Central memory CD4-positive, alpha-beta T cell (primary cell): ENCODE results near the gene IRAK2.
"Not testable (repeated sequence)": the region's sequence is repeated elsewhere in the genome, so short reads cannot be mapped to it uniquely, and the experiment has no call there.

Experiments used
- DNase-seq: peaks from one replicate; pipeline ENCODE4 v3.0.0; 2022

IRAK2 gene

DNA sequence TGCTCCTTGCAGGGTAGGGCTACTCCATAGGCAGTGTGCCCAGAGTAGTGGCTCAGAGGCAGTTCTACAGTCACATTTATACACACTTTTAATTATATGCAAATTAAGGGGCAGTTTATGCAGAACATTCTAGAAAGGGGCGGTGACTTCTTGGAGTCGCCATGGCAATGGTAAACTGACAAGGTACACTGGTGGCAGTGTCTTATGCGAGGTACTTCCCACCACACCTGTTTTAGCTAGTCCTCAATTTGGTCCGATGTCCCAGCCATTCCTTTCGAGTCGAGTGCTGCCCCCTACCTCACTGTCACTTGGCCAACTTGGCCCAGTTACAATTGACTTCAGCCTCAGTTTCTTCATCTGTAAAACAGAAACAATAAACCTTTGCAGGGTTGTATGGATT, 3.8 kb upstream of the IRAK2 start:
- DNase-seq: no peak

GRCh38 chr3:10162185-10162584, 2.5 kb upstream of the IRAK2 start:
- no peak for DNase-seq

- not testable (repeated sequence) for DNase-seq
Observed at GRCh38 chr3:10164201-10164545, 546 bp upstream of the IRAK2 start.

GRCh38 chr3:10166213-10166604, 1.5 kb downstream of the IRAK2 start:
- no peak for DNase-seq

DNA sequence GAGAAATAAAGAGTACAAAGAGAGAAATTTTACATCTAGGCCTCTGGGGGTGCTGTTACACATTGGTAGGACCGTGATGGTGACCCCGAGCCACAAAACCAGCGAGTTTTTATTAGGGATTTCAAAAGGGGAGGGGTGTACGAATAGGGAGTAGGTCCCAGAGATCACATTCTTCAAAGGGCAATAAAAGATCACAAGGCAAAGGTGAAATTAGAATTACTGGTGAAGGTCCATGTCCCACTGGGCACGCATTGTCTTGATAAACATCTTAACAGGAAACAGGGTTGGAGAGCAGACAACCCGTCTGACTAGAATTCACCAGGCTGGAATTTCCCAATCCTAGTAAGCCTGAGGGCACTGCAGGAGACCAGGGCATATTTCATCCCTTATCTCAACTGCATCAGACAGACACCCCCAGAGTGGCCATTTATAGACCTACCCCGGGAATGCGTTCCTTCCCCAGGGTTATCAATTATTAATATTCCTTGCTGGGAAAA, 4.3 kb downstream of the IRAK2 start:
- DNase-seq: no peak

GRCh38 chr3:10170915-10171478, 6.3 kb downstream of the IRAK2 start:
- DNase-seq: no peak

- DNase-seq: no peak
Observed at GRCh38 chr3:10173095-10173925, 8.6 kb downstream of the IRAK2 start.

GRCh38 chr3:10173926-10174435, 9.3 kb downstream of the IRAK2 start:
- no peak for DNase-seq

DNA sequence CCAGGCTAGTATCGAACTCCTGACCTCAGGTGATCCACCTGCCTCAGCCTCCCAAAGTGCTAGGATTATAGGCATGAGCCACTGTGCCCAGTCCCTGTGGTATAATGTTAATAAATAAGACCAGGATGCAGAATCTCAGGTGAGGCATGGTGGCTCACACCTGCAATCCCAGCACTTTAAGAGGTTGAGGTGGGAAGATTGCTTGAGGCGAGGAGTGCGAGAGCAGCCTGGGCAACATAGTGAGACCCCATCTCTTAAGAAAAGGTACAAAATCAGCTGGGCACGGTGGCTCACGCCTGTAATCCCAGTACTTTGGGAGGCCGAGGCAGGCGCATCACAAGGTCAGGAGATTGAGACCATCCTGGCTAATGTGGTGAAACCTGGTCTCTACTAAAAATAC, 10.6 kb downstream of the IRAK2 start:
- not testable (repeated sequence) for DNase-seq

- not testable (repeated sequence) for DNase-seq
Observed at GRCh38 chr3:10176150-10176549, 11.4 kb downstream of the IRAK2 start.

DNA sequence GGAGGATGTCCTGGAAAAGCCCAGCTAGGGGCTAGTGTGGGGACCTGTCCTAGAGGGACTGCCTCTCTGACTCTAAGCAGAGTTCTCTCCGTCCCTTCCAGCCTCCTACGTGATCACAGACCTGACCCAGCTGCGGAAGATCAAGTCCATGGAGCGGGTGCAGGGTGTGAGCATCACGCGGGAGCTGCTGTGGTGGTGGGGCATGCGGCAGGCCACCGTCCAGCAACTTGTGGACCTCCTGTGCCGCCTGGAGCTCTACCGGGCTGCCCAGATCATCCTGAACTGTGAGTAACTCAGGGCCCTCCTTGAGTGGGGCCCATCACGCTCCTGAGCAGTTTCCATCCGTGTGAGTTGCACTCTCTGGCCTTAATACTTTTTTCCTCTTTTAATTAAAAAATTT, 13.0 kb downstream of the IRAK2 start:
- DNase-seq: no peak

GRCh38 chr3:10178892-10179291, 14.2 kb downstream of the IRAK2 start:
- no peak for DNase-seq

- no peak for DNase-seq
Observed at GRCh38 chr3:10180289-10180688, 15.6 kb downstream of the IRAK2 start.

- DNase-seq: no peak
Observed at GRCh38 chr3:10180738-10181295, 16.1 kb downstream of the IRAK2 start.

DNA sequence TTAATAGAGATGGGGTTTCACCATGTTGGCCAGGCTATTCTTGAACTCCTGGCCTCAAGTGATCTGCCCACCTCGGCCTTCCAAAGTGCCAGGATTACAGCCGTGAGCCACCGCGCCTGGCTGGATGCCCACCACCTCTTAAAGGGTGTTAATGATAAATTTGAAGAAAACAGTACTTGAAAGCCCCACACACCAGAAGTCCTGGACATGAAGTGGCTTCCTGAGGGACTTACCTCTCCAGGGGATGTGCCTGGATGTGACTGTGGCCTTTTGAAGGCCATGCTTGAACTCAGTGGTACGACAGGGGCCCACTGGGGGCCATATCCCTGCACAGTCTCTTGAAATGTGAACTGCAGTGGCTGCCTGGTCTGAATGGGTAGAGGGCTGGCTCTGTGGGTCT, 18.2 kb downstream of the IRAK2 start:
- no peak for DNase-seq

GRCh38 chr3:10184250-10184649, 19.5 kb downstream of the IRAK2 start:
- no peak for DNase-seq

GRCh38 chr3:10185804-10186762, 21.4 kb downstream of the IRAK2 start:
- DNase-seq: peak; percentile 51

DNA sequence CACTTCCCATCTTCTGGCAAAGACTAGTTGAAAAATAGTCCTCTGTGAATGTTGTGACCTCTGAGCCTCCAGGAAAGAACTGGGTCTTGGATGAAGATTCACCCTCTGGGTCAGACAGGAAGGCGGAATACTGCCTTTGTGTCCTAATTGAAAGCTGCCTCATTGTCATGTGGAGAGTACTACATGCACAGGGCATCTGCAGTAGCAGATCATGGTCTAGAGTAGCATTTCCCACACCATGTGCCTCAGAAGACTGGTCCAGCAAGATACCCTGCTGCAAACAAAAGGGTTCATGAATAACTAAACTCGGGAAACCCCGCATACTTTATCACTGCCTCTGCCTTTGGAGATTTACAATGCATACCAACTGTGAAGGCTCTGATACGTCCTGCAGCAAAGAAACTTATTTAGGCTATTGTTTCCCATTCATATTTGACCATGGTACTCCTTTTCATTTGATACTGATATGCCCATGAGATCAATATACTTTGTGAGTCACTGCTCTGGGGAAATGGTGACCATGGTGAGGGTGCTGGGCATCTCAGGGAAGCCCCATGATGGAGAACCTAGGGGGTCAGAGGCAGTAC, 22.7 kb downstream of the IRAK2 start:
- no peak for DNase-seq

DNA sequence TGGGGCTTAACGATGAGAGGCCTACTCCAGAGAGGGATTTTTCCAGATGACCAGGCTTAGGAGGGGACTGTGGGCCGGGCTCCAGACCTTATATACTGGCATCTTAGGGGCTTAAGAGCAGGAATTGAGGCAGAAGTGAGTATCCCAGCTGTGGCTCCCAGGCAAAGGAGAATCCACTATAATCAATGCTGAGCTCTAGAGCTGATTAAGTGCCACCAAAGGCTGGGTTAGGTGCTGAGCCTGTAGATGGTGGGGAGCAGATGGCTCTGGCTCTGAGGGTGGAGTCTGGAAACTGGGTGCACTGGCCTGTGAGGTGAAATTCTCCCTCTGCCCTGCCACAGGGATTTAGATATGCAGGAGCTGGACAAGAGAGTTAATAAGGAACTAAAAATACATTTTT, 23.2 kb downstream of the IRAK2 start:
- DNase-seq: no peak

DNA sequence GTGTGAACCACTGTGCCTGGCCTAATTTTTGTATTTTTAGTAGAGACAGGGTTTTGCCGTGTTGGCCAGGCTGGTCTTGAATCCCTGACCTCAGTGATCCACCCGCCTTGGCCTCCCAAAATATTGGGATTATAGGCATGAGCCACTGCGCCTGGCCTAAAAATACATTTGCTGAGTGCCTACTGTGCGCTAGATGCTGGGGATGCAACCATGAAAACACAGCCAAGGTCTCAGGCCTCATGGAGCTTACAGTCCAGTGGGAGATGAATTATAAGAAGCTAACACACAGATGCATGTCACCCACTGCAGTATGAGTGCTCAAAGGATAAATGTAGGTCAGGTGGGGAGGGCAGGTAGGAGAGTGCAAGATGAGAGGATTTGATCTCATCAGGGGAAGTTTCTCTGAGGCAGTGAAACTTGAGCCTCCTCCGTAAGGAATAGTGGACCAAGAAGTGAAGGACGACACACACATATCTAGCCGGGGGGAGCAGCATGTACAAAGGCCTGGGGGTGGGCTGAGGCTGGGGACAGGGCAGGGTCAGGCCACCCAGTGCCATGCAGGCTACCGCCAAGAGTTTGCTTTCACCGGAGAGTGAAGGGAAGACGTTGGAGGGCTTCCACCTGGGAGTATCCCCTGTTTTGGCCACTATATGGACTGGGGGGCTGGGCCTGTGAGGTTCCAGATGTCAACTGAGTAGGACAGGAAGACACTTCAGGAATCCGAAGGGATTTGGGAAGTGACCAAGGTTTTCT, 24.3 kb downstream of the IRAK2 start:
- no peak for DNase-seq

DNA sequence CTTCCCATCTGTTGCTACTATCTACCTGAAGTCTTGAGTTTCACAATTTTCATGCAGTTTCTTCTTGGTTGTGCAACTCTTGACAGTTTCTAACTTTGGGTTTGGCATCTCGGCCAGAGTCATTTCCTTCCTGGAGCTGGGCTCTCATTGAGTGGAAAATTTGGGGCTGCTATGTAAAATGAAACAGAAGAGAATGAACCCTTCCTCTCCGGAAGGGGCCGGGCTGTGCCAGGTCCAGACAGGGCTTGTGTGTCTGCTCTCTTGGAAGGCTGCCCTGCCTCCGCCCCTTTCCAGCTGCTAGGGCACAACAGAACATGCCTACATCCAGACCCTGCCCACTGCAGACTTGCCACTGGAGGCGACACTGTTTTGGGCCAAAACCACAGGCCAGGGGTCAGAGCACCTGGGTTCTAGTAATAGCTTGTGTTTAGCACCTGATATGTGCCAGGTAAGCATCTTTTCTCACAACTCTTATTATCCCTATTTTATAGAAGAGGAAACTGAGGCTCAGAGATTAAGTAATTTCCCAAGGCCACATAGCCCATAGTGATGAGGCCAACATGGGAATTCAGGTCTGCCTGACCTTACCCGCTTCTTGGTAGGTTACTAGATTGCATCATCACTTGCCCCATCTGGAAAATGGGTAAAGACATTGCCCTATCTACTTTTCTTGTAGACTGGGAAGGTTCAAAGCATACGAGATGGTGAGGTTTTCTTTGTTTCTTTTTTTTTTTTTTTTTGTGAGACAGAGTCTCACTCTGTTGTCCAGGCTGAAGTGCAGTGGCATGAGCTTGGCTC, 25.0 kb downstream of the IRAK2 start:
- peak; percentile 17 for DNase-seq
